OCI-LY7 (cell line): ENCODE data around the gene GXYLT2.

Experiments
- CTCF ChIP-seq: fragments of 200-600 bp; sonication (generic); conservative IDR thresholded peaks from 2 replicates; pipeline ENCODE4 v1.5.1; 2014; ENCODE audit warnings: mild to moderate bottlenecking, antibody characterized with exemption, low read length, moderate library complexity, mixed read lengths
- EZH2phosphoT487 ChIP-seq: fragments of 200-600 bp; sonication (generic); IDR thresholded peaks from 2 replicates; pipeline ENCODE4 v1.6.1; 2018; ENCODE audit warnings: low read depth, borderline replicate concordance, mild to moderate bottlenecking, mixed run types, antibody characterized with exemption, low read length, moderate library complexity, mixed read lengths

DNA sequence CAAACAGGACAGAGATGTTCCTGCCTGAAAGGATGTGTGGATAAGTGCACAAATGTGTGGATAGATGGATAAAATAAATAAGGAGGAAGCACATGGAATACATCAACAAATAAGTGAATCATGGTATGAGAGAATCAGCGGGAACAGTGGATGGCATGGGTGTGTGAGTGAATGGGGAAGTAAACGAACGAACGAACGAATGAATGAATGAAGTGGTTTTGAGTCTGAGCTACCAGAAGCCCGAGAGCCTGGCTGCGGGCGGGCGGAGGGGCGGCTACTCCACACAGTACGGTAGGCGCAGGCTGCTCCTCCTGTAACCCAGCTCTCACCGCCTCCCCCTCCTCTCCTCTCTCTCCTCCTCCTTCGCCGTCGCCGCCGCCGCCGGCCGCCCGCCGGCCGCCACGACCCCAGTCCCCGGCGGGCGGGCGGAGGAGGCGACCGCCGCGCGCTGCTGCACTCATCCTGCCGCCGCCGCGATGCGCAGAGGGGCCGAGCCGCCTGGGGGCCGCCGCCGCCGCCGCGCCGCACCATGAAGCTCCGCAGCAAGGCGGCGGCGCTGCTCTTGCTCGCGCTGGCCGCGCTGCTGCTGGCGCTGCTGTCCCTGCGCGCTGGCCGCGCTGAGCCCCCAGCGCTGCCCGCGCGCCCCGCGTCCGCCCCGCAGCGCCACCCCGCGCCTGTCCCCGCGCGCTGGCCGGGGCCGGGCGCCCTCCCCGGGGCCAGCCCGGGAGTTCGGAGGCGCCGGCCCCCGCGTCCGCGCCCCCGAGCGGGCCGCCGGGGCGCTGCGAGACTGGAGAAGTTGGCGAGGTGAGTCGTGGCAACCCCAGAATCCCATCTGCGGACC lies at the start of gene GXYLT2:
- TF ChIP-seq CTCF = no peak
- TF ChIP-seq EZH2phosphoT487 = peak; percentile 92; the same call in 1 of the 2 replicates
